ENCODE results near the gene EFHC1.

Gene EFHC1

GRCh38 chr6:52500238-52501129 is 80.3 kb downstream of the EFHC1 start:
- Mint-ChIP-seq H3K4me3 (no peak overlapping the region), H3K36me3 (no peaks in the 10 kb centered on the region), H3K27ac (peak overlapping the region; percentile 43), H3K4me1 (no peaks in the 10 kb centered on the region), H3K9me3 (no peaks in the 10 kb centered on the region)
- no peak for DNase-seq (ENCODE audit: low spot score in 2 of 2)
- ATAC-seq: no peak

GRCh38 chr6:52502306-52503029 is 82.3 kb downstream of the EFHC1 start:
- Mint-ChIP-seq H3K9me3 (no peaks in the 10 kb centered on the region), H3K36me3 (no peaks in the 10 kb centered on the region), H3K4me3 (no peak overlapping the region), H3K27ac (peak overlapping the region; percentile 55), H3K4me1 (no peaks in the 10 kb centered on the region)
- DNase-seq (ENCODE audit: low spot score in 2 of 2) (no peak), ATAC-seq (no peak)

- ATAC-seq (no peak), DNase-seq (ENCODE audit: low spot score in 2 of 2) (no peak)
- Mint-ChIP-seq H3K9me3 (no peaks in the 10 kb centered on the region), H3K4me3 (no peak overlapping the region), H3K36me3 (peaks cover 4% of the 10 kb centered on the region), H3K27ac (no peak overlapping the region), H3K4me1 (no peaks in the 10 kb centered on the region)
These were observed 83.2 kb downstream of the EFHC1 start for GRCh38 chr6:52503323-52503747.

DNA sequence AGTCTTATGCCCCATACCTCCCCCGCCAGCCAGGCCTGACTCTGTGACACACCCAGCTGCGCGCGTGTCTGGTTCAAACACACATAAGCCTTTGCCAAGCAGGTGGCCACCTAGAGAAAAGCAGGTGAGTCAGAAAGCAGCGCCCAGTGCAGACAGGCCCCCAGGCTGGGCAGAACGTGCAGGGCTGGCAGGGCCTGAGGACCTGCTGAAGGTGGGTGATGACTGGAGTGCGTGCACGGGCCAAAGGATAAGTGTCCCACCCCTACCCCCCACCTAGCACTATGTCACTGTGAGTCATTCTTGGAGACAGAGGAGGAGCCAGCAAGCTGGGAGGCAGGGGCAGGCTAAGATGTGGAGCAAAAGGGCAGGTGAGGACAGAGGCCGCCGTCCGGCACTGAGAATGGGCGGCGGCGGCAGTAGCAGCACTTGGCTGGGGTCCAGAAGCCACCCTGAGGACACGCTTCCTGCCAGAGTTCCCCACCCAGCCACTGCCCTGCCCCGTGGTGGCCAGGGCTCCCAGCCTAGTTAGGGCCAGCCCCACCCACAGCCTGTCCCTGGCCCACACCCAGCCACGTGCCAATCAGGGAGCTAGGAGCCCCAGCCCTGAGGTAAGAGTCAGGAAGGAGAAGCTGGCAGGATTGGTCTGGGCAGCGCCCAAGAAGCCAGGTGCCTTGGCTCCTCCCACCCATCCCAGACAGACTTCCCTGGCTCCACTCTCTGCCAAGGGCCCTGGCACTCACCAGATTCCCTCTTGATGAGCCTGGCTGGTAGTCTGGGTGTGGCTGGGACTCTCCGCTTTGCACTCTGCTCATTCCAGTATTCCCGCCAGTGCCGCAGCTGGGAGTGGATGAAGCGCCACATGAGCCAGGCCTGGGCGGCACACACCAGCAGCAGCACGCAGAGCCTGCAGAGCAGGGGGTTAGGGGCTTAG is 84.0 kb downstream of the EFHC1 start:
- no peak for ATAC-seq
- no peaks in the 10 kb centered on the region for H3K9me3 Mint-ChIP-seq
- peaks cover 9% of the 10 kb centered on the region for H3K36me3 Mint-ChIP-seq
- H3K27ac Mint-ChIP-seq: no peak overlapping the region
- no peak for DNase-seq (ENCODE audit: low spot score in 2 of 2)
- no peak overlapping the region for H3K4me3 Mint-ChIP-seq
- no peaks in the 10 kb centered on the region for H3K4me1 Mint-ChIP-seq

- Mint-ChIP-seq H3K36me3 (peaks cover 9% of the 10 kb centered on the region), H3K27ac (no peak overlapping the region), H3K4me3 (no peak overlapping the region), H3K4me1 (no peaks in the 10 kb centered on the region), H3K9me3 (no peaks in the 10 kb centered on the region)
- ATAC-seq: no peak
- no peak for DNase-seq (ENCODE audit: low spot score in 2 of 2)
These were observed 84.6 kb downstream of the EFHC1 start for GRCh38 chr6:52504782-52505136.

DNA sequence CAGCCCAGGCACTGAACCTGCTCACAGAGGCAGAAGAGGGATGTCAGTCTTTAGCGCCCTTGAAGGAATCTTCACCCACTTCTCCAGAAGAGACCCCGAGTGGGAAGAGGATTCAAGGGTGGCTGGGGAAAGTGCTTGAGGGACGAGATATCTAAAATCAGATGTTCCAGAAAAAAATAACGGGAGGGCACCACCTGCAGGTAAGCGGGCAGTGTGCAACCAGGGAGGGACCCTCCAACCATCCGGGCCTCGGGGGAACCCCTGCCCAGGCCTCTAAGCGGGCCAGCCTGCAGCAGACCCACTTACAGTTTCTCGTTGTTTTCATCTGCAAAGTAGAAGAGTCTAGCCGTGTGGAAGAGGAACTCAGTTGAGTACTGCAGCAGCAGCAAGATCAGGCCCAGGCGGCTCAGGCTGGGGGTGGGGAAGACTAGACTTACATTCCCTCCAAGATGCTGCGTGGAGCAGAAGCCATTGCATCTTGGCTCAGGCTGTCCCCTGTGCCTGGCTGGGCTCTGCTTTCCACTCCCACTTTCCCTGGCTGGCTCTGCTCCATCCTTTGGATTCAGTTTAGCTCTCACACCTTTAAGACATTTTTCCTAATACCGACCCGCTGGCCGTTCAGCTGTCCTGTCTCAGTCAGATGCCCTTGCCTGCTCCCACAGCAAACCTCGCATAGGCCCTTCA is 85.7 kb downstream of the EFHC1 start:
- ATAC-seq (no peak), DNase-seq (ENCODE audit: low spot score in 2 of 2) (no peak)
- peaks cover 9% of the 10 kb centered on the region for H3K36me3 Mint-ChIP-seq
- H3K4me1 Mint-ChIP-seq: no peaks in the 10 kb centered on the region
- no peak overlapping the region for H3K27ac Mint-ChIP-seq
- no peak overlapping the region for H3K4me3 Mint-ChIP-seq
- H3K9me3 Mint-ChIP-seq: no peaks in the 10 kb centered on the region

GRCh38 chr6:52506476-52506875 is 86.3 kb downstream of the EFHC1 start:
- Mint-ChIP-seq H3K9me3 (no peaks in the 10 kb centered on the region), H3K27ac (no peak overlapping the region), H3K4me1 (no peaks in the 10 kb centered on the region), H3K36me3 (peaks cover 9% of the 10 kb centered on the region), H3K4me3 (no peak overlapping the region)
- no peak for DNase-seq (ENCODE audit: low spot score in 2 of 2)
- no peak for ATAC-seq

DNA sequence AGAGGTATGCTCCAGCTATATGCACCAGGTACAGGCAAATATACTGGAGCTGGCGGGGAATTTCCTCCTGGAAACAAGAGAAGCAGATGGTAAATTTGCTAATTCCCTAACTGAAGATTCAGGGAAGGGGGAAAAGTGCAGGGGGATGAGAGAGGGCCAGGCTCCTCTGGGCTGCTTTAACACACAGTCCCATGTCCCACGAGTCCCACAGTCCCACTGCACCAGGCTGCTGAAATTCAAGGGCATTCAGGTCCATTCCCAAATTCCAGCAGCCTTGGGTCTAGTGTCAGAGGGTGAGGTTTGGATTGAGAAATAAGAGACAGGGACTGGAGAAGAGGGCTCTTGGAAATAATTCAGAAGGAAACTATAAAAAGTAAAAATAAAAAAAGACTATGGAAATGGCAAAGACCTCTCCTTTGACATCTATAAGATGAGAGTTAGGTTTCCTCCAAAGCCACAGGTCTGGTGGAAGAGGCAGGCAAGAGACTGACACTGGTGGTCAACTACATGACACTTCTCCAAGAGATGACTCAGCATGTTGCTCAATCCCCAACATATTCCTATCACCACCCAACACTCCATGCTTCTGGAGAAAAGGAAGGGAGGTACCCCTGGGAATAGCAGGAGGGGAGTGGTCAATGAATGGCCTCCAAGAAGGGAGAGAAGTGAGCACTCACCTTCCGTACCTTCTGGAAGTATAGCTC is 87.6 kb downstream of the EFHC1 start:
- peak overlapping the region; percentile 72 for H3K27ac Mint-ChIP-seq
- no peaks in the 10 kb centered on the region for H3K9me3 Mint-ChIP-seq
- DNase-seq (ENCODE audit: low spot score in 2 of 2) (no peak), ATAC-seq (no peak)
- no peaks in the 10 kb centered on the region for H3K4me1 Mint-ChIP-seq
- no peak overlapping the region for H3K4me3 Mint-ChIP-seq
- H3K36me3 Mint-ChIP-seq: peaks cover 9% of the 10 kb centered on the region

- no peaks in the 10 kb centered on the region for H3K9me3 Mint-ChIP-seq
- H3K27ac Mint-ChIP-seq: peak overlapping the region; percentile 72
- H3K4me3 Mint-ChIP-seq: no peak overlapping the region
- DNase-seq (ENCODE audit: low spot score in 2 of 2) (no peak), ATAC-seq (no peak)
- H3K4me1 Mint-ChIP-seq: no peaks in the 10 kb centered on the region
- H3K36me3 Mint-ChIP-seq: peaks cover 11% of the 10 kb centered on the region
These were observed 88.2 kb downstream of the EFHC1 start for GRCh38 chr6:52508261-52508739.

DNA sequence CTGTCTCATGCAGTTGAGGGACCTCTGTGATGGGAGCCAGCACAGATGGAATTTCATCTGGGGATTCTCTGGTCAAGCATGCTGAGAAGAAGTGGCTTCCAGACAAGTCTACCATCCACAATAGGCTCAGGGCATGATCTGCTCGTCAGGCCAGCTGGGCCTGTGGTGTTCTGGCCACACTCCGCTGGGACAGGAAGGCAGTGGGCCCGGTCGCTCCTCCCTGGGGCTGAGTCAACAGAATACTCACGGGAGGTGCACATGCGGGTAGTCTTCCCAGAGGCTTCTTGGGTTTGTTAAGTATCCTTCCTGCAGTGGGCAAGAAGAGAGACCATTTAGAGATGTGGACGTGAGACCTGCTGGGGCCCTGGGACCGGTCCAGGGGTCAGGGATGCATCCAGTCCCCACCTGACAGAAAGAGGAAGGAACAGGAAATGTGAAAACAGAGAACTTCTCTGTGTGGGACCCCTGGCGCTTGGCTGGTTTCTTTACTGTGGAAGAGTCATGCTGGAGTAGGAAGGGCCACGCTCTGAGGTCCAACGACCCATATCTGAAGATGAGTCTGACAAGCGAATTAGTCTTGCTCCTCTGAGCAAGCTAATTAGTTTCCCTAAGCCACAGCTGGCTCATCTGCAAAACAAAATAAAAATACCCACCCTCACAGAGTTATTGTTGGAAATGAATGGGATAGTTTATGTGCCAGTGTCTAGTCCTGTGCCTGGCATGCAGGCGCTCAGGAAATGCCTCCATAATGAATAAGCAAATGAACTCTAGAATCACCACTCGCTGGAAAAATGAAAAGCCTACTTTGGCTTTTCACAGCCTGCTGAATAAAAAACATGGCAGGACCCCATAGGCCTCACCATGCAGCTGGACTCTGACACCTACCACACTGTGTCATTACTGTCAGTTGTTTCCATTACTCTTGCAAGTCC is 89.4 kb downstream of the EFHC1 start:
- Mint-ChIP-seq H3K4me1 (no peaks in the 10 kb centered on the region), H3K27ac (peak overlapping the region; percentile 56), H3K36me3 (peaks cover 15% of the 10 kb centered on the region), H3K4me3 (no peak overlapping the region), H3K9me3 (no peaks in the 10 kb centered on the region)
- DNase-seq (ENCODE audit: low spot score in 2 of 2) (no peak), ATAC-seq (no peak)

GRCh38 chr6:52510213-52510562 is 90.0 kb downstream of the EFHC1 start:
- no peak overlapping the region for H3K4me3 Mint-ChIP-seq
- H3K27ac Mint-ChIP-seq: peak overlapping the region; percentile 56
- peaks cover 21% of the 10 kb centered on the region for H3K36me3 Mint-ChIP-seq
- no peaks in the 10 kb centered on the region for H3K4me1 Mint-ChIP-seq
- no peaks in the 10 kb centered on the region for H3K9me3 Mint-ChIP-seq
- ATAC-seq (no peak), DNase-seq (ENCODE audit: low spot score in 2 of 2) (no peak)

- H3K36me3 Mint-ChIP-seq: peaks cover 21% of the 10 kb centered on the region
- no peaks in the 10 kb centered on the region for H3K9me3 Mint-ChIP-seq
- DNase-seq (ENCODE audit: low spot score in 2 of 2) (no peak), ATAC-seq (no peak)
- no peak overlapping the region for H3K27ac Mint-ChIP-seq
- no peak overlapping the region for H3K4me3 Mint-ChIP-seq
- no peaks in the 10 kb centered on the region for H3K4me1 Mint-ChIP-seq
These were observed 91.0 kb downstream of the EFHC1 start for GRCh38 chr6:52511163-52511562.

- peaks cover 21% of the 10 kb centered on the region for H3K36me3 Mint-ChIP-seq
These were observed 91.5 kb downstream of the EFHC1 start for GRCh38 chr6:52511572-52512151.

More at GRCh38 chr6:52511572-52512151, 91.5 kb downstream of the EFHC1 start:
- H3K9me3 Mint-ChIP-seq: no peaks in the 10 kb centered on the region
- ATAC-seq: no peak
- no peaks in the 10 kb centered on the region for H3K4me1 Mint-ChIP-seq
- H3K27ac Mint-ChIP-seq: no peak overlapping the region
- no peak for DNase-seq (ENCODE audit: low spot score in 2 of 2)
- no peak overlapping the region for H3K4me3 Mint-ChIP-seq
